NCI-H187 (cell line): ENCODE results near the gene MED31.
"Not testable (repeated sequence)": the region's sequence is repeated elsewhere in the genome, so short reads cannot be mapped to it uniquely, and the experiment has no call there.

ENCODE experiments used
- DNase-seq, 2 experiments: peaks; one replicate each; lab custom pipeline; 2025; lab: John Stamatoyannopoulos, UW

The MED31 gene

DNA sequence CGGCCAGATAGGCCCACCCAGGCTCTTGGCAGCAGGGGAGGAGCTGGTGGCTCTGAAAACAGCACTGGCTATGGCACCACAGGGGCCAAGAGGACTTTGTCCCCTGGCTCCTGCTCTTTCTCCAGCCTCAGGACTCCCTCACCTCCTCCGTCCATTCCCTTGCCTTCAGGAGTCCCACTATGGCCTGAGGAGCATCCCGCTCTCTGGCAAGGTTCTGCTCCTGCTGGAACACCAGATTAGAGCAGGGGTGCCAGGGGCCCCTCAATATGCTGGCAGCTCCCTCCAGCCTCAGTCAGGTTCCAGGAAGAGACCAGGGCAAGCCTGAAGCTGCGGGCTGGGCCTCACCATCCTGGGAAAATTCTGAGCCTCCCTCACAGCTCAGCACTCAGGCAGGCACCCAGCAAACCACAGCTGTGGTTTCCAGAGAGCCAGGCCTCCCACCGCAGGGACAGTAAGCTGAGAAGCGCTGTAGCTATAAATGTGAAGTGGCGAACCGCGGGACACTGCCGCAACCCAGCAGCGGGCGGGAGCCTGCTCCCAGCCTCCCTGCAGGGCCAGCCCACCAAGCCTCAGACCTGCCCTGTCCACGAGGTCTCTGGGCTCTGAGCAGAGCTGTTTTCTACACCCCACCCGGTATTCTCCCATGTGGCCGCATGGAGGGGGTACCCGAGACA, 25.9 kb upstream of the MED31 start:
- DNase-seq = no peak

DNA sequence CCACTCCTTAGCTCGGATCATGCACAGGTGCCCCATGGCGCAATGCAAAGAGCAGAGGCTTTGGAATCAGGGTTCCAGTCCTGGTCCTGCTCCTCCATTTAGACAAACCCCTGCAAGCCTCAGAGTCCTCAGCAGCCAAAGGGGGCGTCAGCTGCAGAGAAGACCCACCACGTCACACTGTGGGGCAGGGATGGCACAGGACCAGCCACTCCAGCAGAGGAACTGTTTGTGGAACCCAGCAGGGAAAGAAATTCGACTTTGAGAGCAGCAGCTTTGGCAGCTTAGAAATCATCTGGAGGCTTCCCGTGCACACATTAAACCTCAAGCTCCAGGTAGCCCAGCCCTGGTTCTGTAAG, 25.4 kb upstream of the MED31 start:
- DNase-seq = no peak

DNA sequence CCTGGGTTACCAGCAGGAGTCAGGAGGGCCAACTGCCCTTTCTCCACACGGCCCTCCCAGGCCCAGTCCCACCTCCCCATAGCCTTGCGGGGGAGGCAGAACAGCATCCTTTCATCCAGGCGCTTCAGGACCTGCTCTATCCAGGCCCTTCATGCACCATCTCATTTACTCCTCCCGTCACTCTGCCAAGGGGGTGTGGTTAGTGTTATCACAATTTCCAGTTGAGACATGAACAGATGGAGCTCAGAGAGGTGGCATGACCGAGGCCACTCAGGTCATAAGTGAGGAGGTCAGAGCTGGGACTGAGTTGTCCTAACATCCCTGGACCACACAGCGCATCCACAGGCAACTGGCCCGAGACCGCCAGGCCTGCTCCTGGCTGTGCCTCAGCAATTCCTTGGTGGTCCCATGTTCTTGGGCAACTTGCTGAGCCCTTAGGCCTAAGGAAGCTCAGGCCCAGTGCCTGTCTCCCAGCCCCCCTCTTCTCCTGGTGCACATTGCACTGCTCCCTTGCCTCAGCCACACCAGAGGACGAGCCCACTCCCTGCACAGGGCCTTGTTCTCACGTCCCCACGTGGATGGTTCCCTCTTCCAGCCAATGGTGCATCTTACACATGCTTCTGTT, 23.9 kb upstream of the MED31 start:
- no peak for DNase-seq

DNA sequence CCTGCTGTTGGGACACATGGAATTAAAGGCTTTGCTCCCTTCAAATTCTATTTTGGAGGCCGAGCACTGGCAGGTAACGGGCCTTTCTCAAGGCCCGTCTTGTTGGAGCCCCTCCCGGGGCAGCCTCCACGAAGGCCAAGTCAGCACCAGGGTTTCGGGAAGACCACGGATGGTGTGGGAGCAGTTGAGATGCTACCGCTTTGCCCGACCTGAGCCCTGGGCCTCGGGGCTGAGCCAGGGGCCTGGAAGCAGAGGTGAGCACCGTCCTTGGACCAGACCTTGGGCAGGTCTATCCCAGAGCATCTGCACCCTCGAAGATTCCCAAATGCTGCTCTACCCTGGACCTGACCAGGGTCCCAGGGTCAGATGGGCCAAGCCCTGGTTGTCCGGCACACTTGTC, 23.2 kb upstream of the MED31 start:
- no peak for DNase-seq

DNA sequence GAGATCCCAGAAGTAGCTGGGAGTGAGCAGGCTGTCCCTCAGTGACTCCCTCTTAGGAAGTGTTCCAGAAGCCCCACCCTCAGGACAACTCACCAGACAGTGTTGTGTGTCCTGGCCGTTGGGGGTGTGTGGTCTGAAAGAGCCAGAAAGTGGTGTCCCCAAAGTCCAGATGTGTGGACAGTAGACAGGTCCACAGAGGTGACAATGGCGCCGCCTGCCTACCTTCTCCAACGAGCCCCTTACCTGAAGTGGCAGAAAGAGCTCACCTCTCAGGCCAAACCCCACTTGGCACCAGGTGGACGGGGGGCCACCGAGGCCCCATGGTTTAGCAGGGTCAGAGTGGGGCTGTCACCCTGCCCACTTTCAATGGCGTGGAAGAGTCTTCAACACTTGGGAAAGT, 20.0 kb upstream of the MED31 start:
- DNase-seq = no peak

DNA sequence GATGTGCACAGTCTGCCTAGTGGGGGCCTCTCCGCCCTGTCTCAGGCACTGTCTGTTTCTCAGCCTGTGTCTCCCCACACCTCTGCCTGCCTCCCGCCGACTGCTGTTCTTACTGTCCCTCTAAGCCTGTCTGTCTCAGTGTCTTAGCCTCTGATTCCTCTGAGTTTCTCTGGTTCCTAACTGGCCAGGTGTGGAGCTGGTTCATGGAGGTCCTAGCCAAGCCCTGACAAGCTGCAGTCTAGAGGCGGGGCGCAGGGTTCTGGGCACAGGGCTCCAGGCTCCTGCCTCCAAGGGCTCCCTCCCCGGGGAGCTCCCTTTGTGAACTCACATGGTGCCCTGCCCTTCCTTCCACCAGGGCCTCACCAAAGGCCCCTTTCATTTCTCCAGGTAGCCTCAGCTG, 19.6 kb upstream of the MED31 start:
- no peak for DNase-seq

DNA sequence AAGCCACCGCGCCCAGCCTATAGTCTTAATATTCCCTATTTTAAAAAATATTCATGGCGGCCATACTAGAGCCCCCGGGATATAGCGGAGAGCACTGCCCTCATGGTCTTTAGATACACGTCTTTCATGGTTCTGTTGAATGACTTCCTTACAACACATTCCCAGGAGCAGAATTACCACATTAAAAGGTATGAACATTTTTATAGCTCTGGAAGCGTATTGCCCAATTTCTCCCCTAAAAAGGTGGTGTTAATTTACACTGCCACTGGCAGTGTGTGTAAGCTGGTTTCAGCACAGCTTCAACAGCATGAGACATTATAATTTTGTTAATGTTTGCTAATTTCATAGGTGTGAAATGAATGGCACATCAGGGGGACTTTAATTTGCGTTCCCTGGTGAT, 19.2 kb upstream of the MED31 start:
- DNase-seq = no peak

DNA sequence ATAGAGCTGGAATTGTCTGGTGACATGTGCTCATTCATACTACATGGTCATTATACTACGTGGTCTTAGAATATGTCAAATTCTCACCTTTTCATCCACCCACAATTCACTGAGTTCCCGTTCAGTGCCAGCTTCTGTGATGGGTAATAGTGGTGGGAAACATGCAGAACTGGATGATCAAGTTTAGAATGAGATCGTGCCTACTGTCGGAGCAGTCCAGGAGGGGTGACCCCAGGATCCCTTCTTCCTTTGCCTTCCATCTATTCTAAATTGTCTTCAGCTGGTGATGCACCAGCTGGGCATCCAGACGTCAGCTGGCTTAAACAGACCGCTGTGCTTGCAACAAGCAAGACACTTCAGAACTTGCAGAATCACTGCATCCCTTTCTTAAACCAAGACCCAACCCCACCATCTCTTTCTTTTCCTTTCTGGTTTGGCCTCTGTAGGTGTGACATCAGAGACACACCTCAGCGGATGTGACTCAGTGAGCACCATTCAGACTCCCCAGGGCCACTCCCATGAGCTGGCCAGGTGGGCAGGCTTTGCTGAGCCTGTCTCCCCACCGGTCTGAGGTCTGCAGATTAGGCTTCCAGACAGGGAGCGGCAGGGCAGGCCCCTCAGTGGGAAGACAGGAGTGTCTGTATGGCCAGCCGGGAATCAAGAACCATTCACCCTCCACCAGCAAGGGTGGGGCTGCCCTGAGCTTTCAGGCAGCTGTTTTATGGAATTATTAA, 18.2 kb upstream of the MED31 start:
- DNase-seq = no peak

DNA sequence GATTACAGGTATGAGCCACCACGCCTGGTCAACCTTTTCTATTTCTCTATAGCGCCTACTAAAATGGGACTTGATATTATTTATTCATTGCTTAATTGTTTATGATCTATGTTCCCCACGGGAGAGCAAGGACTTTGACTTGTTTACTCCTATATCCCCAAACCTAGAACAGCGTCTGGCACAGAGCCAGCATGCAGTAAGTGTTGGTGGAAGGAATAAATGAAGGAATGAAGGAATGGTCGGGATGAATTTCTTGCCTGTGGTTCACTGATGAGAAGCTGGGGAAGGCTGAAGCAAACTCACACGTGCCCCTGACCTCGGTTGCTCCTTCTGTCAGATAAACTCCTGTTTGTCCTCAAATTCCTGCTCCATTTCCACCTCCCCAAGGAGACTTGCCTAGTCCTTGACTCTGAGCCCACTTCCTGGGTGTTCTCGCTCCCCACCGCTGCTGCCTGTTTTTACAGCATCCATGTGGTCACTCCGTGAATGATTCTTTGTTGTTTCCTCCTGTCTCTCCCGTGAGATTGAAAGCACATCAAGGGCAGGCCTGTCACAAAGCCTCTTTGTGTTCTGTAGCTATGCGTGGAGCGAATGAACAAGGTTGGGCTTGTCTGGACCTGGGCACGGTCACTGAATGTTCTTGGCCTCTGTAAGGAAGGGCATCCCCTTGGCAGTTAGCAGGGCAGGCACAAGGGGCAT, 17.5 kb upstream of the MED31 start:
- DNase-seq = no peak

DNA sequence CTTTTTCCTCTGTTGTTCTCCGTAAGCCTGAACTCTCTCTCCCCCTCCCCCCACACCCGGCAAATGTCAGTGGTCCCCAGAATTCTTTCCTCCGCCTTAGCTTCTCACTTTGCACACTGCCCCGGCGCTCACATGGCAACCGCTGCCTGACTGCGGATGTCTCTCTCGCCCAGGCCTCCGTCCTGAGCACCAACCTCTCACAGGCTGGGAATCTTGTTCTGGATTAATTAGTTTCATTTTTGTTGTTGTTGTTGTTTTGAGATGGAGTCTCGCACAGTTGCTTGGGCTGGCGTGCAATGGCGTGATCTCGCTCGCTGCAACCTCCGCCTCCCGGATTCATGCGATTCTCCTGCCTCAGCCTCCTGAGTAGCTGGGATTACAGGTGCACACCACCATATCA, 16.8 kb upstream of the MED31 start:
- no peak for DNase-seq

DNA sequence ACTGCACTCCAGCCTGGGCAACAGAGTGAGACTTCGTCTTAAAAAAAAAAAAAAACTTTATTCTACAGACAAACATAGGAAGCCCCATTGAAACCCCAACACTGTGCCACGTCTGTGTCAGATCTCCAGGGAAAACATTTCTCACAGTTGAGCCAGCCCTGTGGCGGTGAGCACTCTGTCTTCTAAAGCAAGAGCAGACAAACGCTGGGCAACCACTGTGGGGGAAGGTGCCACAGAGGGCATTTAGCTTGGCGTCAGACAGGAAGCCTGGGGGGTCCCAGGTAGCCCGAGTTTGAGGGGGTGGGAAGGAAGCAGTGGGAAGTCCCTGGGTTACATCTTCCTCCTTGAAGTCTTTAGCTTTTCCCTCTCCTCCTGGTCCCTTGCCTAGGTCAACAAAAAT, 16.1 kb upstream of the MED31 start:
- DNase-seq = no peak

DNA sequence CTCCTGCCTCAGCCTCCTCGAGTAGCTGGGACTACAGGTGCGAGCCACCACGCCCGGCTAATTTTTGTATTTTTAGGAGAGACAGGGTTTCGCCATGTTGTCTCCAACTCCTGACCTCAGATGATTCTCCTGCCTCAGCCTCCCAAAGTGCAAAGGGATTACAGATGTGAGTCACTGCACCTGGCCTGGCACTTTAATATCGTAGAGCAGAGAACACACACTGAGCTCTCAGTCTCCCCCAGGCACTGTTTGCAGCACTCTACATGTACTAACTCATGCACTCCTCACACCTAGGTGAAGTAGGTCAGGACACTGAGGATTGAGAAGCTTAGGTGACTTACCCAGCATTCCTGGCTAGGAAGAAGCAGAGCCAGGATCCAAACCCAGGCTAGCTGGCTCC, 15.2 kb upstream of the MED31 start:
- no peak for DNase-seq

DNA sequence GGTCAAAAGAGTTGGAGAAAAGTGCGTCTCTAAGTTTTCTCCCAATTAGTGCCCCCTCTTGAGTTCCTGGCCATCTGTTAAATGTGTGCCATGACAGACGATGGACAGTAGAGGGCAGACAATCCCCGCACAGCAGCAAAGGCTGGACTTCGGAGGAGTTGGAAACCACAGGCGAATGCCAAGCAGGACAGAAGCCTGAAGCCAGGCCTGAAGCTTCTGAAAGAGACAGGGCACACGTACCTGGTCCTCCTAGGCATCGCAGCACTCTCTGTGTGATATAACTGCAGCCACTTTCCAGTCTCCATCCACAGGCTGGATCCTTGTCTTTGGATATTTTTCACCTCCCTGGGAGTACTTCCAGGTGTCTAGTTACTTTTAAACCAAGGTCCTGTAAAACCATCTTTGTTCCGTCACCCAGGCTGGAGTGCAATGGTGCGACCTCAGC, 14.7 kb upstream of the MED31 start:
- DNase-seq = no peak

DNA sequence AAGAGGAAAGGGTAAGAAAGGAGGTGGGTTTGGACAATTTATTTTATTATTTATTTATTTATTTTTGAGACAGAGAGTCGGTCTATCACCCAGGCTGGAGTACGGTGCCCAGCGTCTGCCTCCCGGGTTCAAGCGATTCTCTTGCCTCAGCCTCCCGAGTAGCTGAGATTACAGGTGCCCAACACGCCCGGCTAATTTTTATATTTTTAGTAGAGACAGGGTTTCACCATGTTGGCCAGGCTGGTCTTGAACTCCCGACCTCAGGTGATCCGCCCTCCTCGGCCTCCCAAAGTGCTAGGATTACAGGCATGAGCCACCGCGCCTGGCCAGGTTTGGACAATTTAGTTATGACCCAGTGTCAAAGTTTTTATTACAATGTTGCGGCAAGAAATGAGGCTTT, 11.8 kb upstream of the MED31 start:
- not testable (repeated sequence) for DNase-seq

DNA sequence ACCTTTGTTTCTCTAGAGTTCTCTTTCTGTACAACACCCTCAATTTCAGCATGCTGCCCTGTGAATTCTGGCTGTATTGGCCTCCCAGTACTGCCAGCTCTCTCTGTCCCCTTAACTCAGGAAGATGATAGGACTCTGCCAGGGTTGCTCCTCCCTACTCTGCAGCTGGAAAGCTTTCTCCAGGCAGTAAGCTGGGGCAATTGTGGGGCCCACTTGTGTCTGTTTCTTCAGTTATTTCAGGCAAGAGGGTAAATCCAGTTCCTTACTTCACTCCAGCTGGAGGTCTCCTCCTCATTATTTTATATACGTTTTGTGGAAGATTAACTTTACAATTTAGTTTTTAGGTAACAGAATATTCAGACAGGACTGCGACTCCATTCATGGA, 10.1 kb upstream of the MED31 start:
- DNase-seq = no peak

DNA sequence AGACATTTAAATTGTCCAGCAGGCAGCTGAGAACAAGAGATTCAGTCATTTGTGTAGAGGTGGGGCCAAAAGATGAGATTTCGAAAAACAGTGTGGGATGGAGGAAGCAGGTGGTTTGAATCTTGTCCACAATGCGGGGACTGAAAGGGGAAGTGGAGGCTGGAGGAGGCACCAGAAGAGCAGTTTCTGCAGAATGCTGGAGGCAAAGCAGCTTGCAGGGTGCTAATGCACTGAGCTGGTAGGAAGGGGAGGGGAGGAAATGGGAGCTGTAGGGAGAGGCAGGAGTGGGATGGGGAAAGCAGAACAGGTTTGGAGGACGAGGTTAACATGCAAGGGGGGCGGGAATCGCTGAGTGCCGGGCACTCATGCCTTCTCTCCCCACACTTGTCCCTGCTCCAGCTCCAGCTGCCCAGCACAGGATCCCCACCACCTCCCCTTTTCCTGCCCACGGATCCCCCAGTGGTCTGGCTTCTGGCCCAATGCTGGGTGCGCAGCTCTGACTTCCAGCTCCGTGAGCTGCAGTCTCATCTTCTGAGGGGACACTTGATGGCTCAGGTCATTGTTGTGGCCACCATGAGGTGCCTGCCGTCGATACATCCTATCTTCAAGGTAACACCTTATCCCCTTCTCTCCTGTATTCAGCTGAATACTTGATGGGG, 9.5 kb upstream of the MED31 start:
- no peak for DNase-seq

DNA sequence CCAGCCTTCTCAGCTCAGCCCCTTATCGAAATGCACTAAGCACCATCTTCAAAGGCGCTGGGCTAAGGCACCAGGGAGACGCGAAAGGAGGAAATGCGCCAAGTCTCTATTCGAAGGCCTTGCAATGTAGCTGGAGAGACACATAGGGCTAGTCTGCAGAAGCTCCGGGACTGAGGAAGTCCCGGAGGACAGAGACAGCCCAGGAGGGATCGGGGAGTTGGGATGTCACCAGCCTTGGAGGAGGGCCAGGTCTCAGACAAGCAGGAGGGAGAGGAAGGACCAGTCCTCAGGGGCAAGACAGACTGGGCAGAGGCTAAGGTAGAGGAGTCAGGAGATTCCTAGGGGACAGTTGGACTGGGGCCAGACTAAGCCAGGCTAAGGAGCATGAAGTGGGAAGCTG, 8.7 kb upstream of the MED31 start:
- no peak for DNase-seq

DNA sequence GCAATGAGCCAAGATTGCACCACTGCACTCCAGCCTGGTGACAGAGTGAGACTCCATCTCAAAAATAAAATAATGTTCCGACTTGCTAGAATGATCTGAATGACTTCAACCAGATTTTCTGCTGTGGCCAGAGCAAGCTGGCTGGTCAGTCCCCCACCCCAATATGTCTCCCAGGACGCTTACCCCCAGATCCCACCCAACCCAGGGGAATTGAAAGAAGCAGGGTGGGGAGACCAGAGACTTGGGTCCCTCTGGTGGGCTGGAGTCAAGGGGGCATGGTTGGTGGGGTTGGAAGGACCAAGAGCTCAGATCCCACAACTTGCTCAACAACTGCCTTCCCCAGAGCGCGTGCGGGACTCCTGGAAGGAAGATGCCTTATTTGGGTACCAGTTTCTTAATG, 7.0 kb upstream of the MED31 start:
- DNase-seq = not testable (repeated sequence)

DNA sequence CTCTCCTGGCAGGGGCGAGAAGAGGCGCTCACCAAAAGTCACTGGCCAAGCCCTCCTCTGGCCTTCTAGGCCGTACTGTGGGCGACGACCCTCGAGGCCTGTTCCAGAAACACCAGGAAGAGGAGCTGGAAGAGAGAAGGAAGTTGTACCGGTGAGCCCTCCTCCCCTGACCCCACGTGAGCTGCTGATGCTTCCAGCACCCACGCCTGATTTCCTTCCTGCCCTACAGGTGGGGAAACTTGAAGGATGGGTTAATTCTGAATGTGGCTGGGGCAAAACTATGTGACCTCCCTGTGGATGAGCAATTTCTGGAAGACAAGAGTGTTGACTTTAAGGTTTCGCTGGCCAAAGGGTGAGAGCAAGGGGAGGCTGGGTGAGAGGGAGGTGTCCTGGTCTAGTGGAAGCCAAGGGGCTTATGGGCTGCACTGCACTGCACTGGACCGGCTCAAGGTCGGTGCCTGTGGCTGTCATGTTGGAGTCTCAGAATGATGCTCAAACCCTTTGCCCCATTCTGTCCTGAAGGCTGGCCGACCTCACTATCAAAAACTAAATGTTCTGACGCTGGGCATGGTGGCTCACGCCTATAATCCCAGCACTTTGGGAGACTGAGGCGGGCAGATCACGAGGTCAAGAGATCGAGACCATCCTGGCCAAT, 6.4 kb upstream of the MED31 start:
- DNase-seq = no peak

DNA sequence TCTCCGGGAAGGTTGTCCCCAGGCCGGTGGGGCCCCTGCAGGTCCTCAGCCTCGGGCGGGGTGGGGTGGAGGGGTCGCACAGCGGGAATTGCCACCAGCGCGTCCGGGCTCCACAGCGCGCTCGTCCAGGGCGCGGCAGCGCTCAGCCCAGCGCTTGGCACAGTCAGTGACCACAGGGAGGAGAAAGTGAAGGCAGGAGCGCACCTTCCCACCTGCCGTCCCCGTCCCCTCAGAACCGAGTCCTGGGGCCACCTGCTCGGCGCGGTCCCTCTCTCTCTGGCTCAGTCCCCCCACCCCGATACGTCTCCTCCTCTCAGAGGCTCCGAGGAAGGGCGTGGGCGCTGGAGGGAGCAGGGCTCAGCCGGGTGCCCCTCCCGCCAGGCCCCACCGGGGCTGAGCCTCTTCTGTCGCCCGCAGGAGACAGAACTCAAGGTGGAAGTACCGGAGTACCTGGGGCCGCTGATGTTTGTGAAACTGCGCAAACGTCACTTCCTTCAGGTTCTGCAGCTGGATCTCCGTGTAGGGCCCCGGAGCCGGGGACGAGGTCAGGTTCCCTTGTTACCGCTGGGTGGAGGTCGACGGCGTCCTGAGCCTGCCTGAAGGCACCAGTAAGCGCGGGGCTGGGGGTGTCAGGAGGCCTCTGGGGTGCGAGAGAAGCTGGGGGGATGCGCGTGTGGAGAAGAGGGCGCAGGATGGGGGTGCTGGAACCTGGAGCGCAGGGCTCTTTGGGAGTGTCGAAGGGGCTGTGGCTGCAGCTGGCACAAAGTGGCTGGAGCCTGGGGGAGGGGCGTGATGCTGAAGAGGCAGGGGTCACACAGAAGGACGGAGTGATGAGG, 5.6 kb upstream of the MED31 start:
- not testable (repeated sequence) for DNase-seq
